ENCODE measurements around the gene DNAH7.

Gene DNAH7

DNA sequence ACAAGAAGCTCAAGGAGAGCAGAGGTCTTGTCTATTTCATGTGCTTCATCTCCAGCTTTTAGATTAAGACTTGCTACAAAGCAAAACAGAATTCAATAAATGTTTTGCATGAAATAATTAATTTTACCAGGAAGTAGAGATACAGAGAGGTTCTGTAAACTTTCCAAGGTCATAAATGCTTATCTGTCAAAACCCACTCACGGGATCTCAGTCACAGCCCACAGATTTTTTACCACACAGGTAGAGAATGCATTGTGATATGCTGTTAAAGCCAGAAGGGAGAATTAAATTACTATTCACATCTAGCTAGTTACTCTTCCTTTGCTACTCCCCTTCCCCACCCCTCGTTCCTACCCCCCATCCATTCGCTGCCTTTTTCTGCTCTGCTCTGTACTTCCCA lies 205.5 kb downstream of the DNAH7 start:
- DNase-seq (ENCODE audit: low read depth in 2 of 2), result no peak

DNA sequence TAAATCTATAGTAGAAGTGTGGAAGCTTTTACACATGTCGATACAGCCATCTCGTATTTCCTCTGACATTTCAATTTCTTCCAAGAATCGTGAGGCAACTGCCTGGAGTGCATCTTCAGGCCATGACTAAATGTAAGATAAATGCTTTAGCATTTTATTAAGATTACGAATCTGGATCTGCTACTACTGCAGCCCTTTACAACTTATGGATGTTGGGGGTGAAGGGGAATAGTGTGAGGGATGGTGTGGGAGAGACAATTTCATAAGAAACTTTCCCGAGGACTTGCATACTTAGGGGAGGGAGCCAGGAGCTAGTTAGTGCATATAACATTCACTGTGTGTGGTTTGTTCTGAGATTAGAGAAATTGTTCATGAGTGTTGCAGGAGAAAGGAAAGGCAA lies 206.8 kb downstream of the DNAH7 start:
- DNase-seq (ENCODE audit: low read depth in 2 of 2), result no peak

DNA sequence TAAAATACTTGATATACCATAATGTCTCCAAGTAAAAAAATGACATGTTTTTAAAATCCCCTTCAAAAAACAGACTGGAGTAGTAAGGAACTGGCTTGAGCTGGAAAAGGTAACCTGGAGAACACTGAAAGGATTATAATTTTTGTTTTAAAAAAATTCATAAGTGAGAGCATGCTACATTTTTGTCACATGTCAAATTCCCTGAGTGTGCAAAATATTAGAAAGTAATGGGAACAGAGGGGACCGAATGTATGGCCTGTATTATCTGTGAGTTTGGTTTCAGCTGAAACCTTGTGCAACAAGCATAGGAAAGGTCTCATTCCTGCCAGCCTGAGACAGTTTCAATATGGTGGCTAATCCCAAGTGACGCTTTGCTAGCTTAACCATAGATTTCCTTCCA lies 209.1 kb downstream of the DNAH7 start:
- DNase-seq (ENCODE audit: low read depth in 2 of 2), result no peak

DNA sequence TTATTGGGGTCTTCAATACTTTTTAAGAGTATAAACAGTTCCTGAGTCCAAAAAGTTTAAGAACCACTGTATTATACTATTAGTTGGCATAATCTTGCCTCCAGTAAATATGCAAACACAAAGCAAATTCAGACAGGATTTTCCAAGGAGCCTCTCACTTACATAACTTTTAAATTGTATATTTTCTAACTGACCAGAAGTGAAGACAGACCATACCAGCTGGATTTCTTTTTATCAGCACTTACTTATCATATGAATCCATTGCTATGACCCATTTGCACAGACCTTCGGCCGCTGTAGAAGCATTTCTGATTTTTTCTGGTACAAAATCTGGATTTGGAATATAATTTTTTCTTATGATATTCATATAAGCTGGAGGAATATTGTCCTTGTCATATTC lies 211.5 kb downstream of the DNAH7 start:
- no peak for DNase-seq (ENCODE audit: low read depth in 2 of 2)

DNA sequence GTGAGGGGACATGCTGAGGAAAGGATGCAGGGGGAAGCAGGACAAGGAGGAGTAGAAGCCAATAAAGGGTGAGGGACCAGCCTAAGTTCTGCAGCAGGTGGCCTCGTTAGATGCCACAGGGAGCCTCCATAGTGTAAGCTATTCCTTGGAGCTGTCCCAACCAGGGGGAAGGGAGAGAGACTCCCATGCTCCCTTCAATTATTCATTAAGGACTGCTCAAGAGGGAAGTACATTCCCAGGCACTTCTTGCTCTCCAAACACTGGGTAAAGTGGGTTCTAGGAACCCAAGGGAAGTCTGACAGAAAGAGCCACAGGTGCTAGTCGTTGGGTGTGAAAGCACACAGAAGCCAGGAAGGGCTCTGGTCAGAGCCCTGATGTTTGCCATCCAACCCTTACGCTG lies 217.9 kb downstream of the DNAH7 start:
- DNase-seq (ENCODE audit: low read depth in 2 of 2), result no peak

DNA sequence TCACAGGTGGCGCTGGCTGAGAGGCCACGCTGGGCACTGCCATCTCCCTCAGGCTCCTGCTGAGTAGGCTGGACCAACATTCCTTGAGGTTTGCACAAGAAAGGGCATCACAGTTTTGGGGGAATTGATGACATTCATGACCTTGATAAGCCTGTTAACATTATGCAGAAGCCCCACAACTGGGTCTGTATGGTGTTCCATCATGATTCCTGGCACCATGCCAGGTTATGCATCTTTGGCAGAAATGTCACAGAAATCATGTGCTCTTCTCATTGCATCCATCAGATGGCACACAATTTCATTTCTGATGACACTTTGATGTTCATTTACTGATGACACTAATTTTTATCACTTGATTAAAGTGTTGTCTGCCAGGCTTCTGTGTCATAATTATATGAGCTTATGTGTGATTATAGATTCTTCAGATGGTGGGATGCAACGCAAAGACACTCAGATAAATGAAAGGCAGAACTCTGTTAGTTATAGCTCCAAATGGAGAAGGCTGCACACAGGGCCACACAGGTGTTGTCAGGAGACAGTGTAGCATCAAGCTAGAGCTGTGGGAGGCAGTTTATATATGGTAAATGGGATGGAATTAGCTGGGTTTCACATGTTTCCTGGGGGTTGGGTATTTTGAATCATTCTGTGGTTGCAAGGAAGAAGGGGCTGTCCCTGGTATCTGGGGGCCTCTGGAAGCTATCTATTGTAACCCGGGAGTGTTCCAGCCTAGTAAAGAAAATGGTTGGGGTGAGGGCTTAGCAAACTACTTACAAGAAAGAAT lies 220.3 kb downstream of the DNAH7 start:
- no peak for DNase-seq (ENCODE audit: low read depth in 2 of 2)

DNA sequence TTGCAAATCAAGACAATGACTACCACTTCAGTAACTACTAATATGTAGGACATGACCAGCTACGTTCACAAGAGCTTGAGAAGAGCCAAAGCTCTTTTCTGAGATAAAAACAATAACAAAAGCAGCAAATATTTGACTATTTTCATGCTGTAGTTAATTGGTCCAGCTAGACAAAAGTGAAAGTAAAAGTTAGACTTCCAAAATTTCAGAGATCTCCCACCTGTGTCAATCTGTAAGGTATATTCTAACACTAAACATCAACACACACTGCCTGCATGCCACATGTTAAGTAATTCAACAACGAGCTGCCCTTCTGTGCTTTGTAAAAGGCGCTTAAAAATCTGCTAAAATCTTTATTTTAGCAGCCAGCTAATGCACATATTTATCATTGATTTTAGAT lies 225.7 kb downstream of the DNAH7 start:
- DNase-seq (ENCODE audit: low read depth in 2 of 2), result no peak

DNA sequence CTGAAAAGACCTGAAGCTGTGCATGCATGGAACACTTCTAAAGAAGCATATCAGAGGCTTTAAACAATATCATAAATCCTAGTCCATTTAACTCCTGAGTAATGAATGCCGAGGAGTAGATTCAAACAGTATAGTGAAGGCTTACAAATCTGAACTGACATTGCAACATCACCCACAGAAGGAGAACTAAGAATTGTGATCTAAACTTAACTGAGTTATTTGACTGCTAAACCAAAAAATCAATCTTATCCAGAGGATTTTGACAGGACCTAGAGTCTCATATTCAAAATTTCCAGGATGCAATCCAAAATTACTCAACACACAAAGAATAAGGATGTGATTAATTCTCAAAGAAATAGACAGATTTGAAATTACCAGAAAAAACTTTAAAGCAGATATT lies 230.6 kb downstream of the DNAH7 start:
- DNase-seq (ENCODE audit: low read depth in 2 of 2), result no peak

DNA sequence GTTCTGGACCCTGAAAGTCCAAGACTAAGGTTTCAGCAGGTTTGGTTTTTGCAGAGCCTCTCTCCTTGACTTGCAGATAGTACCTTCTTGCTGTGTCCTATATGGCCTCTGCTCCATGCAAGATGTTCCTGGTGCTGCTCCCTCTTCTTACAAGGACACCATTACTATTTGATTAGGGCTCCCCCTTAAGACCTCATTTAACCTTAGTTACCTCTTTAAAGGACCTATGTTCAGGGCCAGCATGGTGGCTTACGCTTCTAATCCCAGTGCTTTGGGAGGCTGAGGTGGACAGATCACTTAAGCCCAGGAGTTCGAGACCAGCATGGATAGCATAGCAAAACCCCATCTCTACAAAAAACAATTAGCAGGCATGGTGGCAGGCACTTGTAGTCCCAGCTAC lies 232.6 kb downstream of the DNAH7 start:
- DNase-seq (ENCODE audit: low read depth in 2 of 2), result no peak

DNA sequence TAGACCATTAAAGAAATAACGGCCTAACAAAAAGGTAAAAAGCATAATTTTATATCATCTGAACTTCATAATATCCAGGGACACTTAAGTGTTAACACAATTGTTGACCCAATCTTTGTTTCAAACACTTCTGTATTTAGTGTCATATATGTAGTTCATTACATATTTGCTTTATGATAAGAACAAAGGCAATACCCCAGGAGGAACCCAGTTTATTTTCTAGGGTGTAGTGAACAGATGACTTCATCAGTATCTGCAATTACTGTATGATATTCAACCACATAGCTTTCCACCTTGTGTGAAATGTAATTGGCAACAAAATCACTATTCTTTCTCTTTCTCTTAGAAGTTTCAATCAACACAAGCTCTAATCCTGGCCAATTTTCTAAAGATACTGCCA lies 233.8 kb downstream of the DNAH7 start:
- DNase-seq (ENCODE audit: low read depth in 2 of 2), result no peak

DNA sequence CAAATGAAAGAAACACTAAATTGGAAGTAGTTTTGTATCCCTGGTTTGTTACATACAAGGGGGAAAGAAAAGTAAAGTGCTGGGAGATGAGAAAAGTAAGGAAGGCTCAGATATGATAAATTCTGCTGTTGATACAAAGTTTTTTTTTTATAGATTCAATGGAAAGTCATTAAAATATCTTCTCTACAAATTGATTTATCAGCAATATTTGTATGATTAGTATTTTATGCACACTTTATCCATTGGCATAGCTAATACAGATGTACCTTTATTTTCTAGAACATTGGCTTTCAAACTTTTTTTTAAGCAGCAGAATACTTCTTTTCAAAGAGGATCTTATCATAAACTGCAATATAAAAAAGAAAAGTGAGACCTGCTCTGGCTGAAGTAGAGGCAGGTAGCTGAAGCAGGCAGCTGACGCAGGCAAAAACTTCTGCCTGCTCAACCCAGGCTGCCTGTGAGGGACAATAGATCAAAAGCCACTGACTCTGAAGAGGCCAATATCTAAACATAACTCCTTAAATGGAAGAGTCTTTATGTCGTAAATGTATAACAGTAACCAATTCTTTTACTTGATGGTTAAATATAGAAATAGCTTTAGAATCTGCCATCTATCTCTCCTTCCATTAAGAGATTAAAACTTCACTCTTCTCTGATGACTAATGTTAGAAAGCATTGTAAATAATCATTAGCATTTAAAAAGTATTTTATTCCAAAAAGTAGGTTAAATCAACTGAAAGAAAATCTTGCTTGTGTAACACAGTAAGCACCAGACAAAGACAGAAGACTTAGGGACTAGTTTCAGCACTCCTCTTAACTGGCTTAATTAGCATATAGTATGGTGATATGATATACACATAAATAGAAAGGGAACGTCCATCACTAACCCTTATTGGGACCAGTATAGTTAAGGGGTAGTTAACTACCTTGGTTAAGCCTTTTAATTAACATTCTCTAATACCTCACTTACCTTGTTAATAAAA lies 237.4 kb downstream of the DNAH7 start:
- no peak for DNase-seq (ENCODE audit: low read depth in 2 of 2)

DNA sequence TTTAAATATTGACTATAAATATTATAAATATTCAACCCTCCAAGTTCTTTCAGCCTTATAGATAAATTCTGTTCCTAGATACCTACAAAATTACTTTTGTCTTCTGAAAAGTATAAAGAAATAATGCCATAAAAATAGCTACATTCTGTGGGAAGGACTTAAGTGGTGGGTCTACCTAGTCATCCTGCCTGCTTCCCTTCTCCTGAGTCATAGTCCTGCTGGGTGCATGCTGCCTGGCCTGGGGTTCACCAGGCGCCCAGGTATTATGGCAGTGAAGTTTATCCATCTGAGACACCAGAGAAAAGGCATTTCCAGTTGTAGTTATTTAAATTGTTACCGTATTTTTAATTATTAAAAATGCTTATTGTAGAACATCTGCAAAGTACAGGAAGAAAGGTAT lies 244.2 kb downstream of the DNAH7 start:
- DNase-seq (ENCODE audit: low read depth in 2 of 2), result no peak

DNA sequence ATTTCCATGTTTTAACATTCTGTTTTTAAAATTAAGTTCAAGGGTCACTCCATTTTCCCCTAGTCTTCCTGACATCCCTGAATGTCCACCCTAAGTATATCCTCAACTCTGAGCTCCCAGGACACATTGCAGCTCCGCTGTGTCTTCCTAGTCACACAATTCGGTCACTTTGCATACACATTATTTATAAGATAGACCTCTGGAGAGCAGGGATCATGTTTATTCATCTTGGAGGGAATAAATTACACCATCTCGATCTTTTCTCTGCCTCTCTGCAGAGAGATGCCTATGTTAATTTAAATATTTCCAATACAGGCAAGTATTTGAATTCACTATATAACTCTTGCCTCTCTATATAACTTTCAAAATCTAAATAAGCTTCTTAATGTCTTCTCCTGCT lies 245.4 kb downstream of the DNAH7 start:
- DNase-seq (ENCODE audit: low read depth in 2 of 2), result no peak

DNA sequence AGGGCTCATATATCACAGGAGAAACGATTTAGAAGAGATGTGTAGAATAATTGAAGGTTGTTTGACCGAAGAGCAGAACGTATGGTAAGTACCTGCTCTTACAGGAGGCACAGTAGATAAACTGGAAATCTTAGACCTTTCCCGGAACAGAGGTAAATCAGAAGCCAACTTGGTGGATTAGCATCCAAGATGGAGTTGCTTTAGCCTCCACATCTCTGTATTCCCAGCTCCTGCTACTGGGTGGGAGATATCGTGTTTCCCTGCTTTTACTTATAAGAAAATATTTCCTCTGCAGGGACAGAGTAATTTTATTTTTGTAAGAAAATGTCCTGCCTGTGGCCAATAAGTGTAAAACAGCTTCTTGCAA lies 247.1 kb downstream of the DNAH7 start:
- DNase-seq (ENCODE audit: low read depth in 2 of 2), result no peak

DNA sequence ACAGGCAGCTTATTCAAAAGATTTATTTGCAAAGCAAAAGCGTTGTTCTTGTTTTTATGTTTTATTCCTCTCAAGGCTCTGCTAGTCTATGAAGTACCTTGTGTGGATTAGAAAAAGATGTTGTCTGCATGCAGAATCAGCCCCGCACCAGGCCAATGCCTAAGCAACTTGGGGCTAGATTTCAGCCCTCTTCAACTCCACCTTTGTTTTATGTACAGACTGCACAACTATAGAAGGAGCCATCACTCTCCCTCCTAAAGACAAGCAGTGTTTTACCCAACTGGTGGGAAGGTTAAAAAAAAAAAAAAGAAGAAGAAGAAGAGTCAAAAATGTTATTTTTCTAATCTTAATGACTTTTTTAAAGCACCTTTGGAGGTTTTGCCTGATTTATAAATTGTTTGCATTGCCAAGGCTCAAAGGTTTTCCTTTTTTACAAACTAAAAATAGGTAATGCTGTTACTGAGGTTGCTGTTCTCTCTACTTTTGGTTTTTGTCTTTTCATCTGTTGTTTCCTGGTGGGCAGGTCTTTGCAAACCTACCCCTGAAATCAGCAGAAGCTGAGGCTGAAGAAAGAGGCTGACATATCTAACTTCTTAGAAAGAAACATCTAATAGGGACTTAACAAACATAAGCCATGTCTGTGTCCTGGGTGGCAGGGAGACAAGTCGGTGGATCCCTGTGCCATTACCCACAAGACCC lies 247.6 kb downstream of the DNAH7 start:
- DNase-seq (ENCODE audit: low read depth in 2 of 2), result no peak

DNA sequence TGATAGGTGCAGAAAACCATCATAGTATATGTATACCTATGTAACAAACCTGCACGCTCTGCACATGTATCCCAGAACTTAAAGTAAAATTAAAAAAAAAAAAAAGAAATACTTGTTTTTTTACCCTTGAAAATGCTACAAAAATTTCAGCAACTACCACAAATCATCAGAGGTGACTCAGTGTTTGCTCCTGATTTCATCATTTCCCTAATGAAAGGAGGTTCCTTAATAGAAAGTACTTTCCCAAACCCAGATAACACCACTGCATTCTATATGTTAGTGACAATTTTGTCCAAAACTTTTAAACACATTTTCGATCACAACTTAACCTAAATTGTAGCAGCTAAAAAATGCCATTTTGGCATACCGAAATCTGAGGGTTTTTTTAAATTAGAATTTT lies 248.3 kb downstream of the DNAH7 start:
- no peak for DNase-seq (ENCODE audit: low read depth in 2 of 2)

DNA sequence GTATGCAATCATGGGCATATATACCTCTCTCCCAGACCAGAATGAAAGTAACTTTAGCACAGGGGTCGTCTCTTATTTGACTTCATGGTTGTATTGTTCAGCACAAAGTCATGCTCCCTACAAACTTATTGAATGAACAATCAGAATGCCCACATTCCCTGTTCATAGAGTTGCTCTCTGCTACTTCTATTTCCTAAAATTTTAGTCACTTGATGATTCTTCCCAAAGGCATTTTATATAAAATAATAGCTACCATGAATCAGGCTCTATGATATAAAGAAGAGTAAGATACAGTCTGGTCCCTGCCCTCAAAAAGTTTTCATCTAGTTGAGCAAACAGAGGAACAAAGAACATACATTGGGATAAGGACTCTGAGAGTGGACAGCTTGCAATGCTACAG lies 249.4 kb downstream of the DNAH7 start:
- DNase-seq (ENCODE audit: low read depth in 2 of 2), result no peak

DNA sequence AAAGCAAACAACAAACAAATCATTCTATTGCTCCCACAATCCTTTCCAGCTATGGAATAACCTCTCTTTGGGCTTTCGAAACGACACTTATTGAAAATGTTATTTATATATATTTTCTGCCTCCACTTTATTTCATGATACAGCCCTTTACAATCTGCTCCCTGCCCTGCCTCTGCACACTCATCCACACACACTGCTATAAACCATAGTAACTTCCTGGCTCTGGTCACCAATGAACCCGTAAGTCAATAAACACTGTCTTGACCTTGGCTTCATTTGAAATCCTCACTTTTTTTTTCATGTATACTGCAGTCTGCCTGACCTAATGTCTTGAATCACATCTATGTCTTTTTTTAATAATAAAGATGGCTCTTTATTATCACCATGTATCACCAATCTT lies 250.1 kb downstream of the DNAH7 start:
- no peak for DNase-seq (ENCODE audit: low read depth in 2 of 2)

DNA sequence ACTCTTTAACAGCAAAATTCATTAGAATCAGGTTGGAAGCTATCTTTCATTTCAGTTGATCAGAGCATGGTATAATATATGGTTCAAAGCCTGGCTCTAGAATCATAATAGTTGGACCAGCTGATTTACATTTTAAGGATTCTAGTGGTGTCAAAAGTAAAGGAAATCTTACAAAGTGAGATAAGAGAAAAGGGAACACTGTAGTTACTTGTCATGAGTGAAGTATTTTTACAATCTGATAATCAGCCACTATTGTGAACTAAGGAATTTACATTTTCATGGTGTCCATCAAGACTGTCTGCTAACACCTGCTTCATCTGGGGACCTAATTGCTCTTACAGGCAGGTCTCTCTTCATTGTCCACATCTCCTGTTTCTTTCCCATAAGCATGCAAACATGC lies 250.5 kb downstream of the DNAH7 start:
- DNase-seq (ENCODE audit: low read depth in 2 of 2), result no peak

DNA sequence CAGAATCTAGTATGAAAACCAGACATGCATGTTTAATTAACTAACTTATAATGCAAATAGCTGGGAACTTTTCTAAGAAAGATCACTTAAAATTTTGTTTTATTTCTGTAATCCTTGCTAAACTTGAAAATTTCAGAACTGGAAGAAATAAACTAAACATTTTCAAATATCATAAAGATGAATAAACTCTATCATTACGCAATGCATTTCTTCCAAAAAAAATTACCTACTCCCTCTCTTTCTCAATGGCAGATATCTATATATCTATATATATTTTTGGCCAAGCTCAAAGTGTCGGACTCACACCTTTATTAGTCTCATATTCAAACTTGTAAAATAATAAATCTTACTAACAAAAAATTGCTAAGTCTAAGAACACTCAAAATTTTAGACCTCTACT lies 253.6 kb downstream of the DNAH7 start:
- DNase-seq (ENCODE audit: low read depth in 2 of 2), result no peak

DNA sequence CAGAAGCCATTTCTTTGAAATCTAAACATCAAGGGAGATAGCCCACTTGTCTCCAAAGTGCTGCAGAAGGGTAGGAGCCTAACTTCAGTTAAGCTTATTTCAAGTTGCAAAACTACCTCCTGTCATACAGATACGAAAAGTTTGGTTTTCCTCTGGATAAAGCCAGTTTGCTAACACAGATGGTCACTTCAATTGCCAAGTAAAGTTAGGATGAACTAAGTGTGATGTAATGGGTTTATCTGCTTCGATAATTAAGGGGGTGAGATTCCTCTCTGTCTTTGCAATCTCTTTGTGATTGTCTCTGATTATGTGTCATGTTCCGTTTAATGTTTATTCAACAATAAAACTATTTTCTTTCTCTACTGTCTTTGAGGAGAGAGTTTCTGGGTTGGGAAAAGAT lies 255.2 kb downstream of the DNAH7 start:
- DNase-seq (ENCODE audit: low read depth in 2 of 2), result no peak

DNA sequence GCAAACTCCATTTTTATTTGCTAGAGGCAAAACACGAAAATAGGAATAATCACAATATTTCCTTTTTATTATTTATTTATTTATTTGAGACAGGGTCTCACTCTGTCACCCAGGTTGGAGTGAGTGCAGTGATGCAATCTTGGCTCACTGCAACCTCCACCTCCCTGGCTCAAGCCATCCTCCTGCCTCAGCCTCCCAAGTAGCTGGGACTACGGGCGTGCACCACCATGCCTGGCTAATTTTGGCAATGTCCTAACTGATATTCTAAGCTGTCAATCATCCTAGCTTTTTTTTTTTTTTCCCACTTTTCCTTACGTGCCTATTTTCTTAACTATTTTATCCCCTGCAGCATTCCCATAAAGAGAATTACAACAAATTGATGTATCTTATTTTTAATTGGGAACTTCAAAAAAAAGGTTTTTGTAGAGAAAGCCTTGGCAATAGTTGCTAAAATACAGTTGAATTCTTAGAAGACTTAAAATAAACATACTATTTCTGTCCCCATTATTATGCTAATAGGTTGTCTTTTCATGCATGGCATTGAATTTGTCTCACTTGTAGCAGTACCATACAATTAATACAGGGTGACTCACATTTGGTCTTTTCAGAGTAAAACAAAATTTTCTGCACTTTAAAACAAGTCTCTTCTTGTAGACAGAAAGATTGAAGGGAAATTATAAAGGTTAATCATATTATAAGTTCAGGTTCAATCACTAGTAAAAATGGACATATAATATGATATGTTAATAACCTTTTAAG lies 258.1 kb downstream of the DNAH7 start:
- DNase-seq (ENCODE audit: low read depth in 2 of 2), result no peak

Data from activated CD4-positive, alpha-beta T cell treated with anti-CD3 and anti-CD28 coated beads for 24 hours (primary cell).